ENCODE data around the gene ARHGEF4. TPM values are rescaled to one million over a fixed set of nuclear protein-coding genes. Genes with fewer than 3 reads are reported as not detected.

ARHGEF4 gene
- total RNA-seq, 1 experiment from 2014 or later: 26.6 TPM

- POLR2A ChIA-PET: no interaction called here
- H4K20me1 ChIP-seq (ENCODE audit: insufficient read depth): no peaks in the 10 kb centered on the region
- 0 out of 4 replicates have a peak, but pooled peaks cover 0 to 7% of the 10 kb centered on the region in 2 experiments for H3K36me3 ChIP-seq (ENCODE audit: control insufficient read depth in 1 of 2, insufficient read depth in 2 of 2, low read length in 2 of 2)
Observed at GRCh38 chr2:130933501-130933900, 96.8 kb downstream of the ARHGEF4 start.

More at GRCh38 chr2:130933501-130933900, 96.8 kb downstream of the ARHGEF4 start:
- RAD21 ChIA-PET (ENCODE audit: low non-redundant PET in 1 of 2, low total read pairs in 2 of 2, uncharacterized antibody in 2 of 2, unreplicated experiment in 2 of 2): no interaction called here
- BruUV-seq (replicated peaks): no TSS peak
- DNase-seq (ENCODE audit: low read depth, low spot score) (no peak), ATAC-seq (no peak)
- no peak overlapping the region for H2AFZ ChIP-seq (ENCODE audit: low read depth, low read length, poor library complexity, severe bottlenecking)
- TF ChIP-seq SRF (IDR thresholded peaks at IDR 0.05; ENCODE audit: low read depth) (no peak), REST (IDR thresholded peaks at IDR 0.05; ENCODE audit: low read depth) (no peak), EZH2phosphoT487 (IDR thresholded peaks at IDR 0.05; ENCODE audit: borderline replicate concordance) (no peak), EGR1 (IDR thresholded peaks at IDR 0.05; ENCODE audit: low read depth) (no peak)
- no peaks in the 10 kb centered on the region for H3K4me1 ChIP-seq (ENCODE audit: control insufficient read depth in 1 of 2, insufficient read depth in 2 of 2, low read length in 2 of 2)
- CTCF ChIA-PET: no interaction called here
- no peak overlapping the region for H3K9ac ChIP-seq (ENCODE audit: low read length)
- H3K4me2 ChIP-seq (ENCODE audit: low read length): no peak overlapping the region
- H3K4me3 ChIP-seq (replicated peaks in 1 of 2; ENCODE audit: low read depth in 1 of 2, low read length in 2 of 2): no peak overlapping the region
- peaks cover 0 to 6% of the 10 kb centered on the region in 2 experiments; a peak in 1 of 4 replicates for H3K9me3 ChIP-seq (ENCODE audit: control insufficient read depth in 1 of 2, insufficient read depth in 1 of 2, low read depth in 1 of 2, low read length in 2 of 2)
- H3K79me2 ChIP-seq (ENCODE audit: insufficient read depth, low read length): no peaks in the 10 kb centered on the region
- H3K9me2 ChIP-seq (ENCODE audit: insufficient read depth): no peaks in the 10 kb centered on the region
- intact Hi-C loops (cut with micrococcal nuclease): no loop called here
- no peak overlapping the region for H3K27ac ChIP-seq (ENCODE audit: low read depth, low read length)
- H3K27me3 ChIP-seq (ENCODE audit: insufficient read depth, low read length): no peaks in the 10 kb centered on the region

Measured in HCT116 (cell line).